Vagina (tissue), 2 donors: ENCODE results near the gene GPR173. TPM values are rescaled to one million over a fixed set of nuclear protein-coding genes. Genes with fewer than 3 reads are reported as not detected.

ENCODE experiments used
- DNase-seq, 2 donors: peaks; one replicate each; pipeline ENCODE4 v3.0.0-alpha.2; 2017; ENCODE audit errors: extremely low spot score in 2 of 2
- H3K27ac ChIP-seq: fragments of 200-600 bp; sonication (generic); one replicate; pipeline ENCODE4 v1.5.1; 2019
- H3K27me3 ChIP-seq: fragments of 200-600 bp; sonication (generic); one replicate; pipeline ENCODE4 v1.5.1; 2019
- H3K36me3 ChIP-seq, 2 donors: fragments of 200-600 bp; sonication (generic); one replicate each; pipeline ENCODE4 v1.5.1; 2017 to 2019
- H3K4me1 ChIP-seq: fragments of 200-600 bp; sonication (generic); one replicate; pipeline ENCODE4 v1.5.1; 2019
- H3K4me3 ChIP-seq, 2 donors: fragments of 200-600 bp; sonication (generic); 1 replicate in 1 of 2; 2 replicates in 1 of 2; pipeline ENCODE4 v1.5.1; 2016 to 2019
- H3K9me3 ChIP-seq: fragments of 200-600 bp; sonication (generic); one replicate; pipeline ENCODE4 v1.5.1; 2019
- POLR2A ChIP-seq, 2 donors: fragments of 450-650 bp; IDR thresholded peaks; one replicate each; pipeline ENCODE4 v1.6.1; 2017; ENCODE audit warnings: antibody characterized with exemption in 2 of 2, mild to moderate bottlenecking in 2 of 2, moderate library complexity in 2 of 2
- POLR2AphosphoS5 ChIP-seq, 2 donors: sonication (generic); formaldehyde crosslinking; IDR thresholded peaks; one replicate each; pipeline ENCODE4 v1.9.0; 2017; ENCODE audit warnings: antibody characterized with exemption in 2 of 2, mild to moderate bottlenecking in 2 of 2, low read depth in 1 of 2; ENCODE audit not compliant: insufficient read depth in 1 of 2
- intact Hi-C: fragments of 100-400 bp; cut with DNase I; formaldehyde crosslinking; loops from one replicate; pipeline ENCODE4 v1.15.1; 2023
- total RNA-seq: library from RNA; depleted of rRNA; stranded (reverse); fragments of >200 nt; gene quantifications from one replicate; pipeline ENCODE4 v1.2.3, GENCODE V29; 2016
- TF ChIP-seq, protein P1 (sequence below), 3 experiments: fragments of 450-650 bp in 2 of 3; fragments of 200-600 bp in 1 of 3; sonication (generic) in 1 of 3; IDR thresholded peaks; one replicate each; pipeline ENCODE4 v1.5.1; 2017 to 2019; ENCODE audit warnings: antibody characterized with exemption in 3 of 3, mild to moderate bottlenecking in 2 of 3, moderate library complexity in 2 of 3

Gene GPR173
- total RNA-seq, 1 donor from 2014 or later = 2.2 TPM

DNA sequence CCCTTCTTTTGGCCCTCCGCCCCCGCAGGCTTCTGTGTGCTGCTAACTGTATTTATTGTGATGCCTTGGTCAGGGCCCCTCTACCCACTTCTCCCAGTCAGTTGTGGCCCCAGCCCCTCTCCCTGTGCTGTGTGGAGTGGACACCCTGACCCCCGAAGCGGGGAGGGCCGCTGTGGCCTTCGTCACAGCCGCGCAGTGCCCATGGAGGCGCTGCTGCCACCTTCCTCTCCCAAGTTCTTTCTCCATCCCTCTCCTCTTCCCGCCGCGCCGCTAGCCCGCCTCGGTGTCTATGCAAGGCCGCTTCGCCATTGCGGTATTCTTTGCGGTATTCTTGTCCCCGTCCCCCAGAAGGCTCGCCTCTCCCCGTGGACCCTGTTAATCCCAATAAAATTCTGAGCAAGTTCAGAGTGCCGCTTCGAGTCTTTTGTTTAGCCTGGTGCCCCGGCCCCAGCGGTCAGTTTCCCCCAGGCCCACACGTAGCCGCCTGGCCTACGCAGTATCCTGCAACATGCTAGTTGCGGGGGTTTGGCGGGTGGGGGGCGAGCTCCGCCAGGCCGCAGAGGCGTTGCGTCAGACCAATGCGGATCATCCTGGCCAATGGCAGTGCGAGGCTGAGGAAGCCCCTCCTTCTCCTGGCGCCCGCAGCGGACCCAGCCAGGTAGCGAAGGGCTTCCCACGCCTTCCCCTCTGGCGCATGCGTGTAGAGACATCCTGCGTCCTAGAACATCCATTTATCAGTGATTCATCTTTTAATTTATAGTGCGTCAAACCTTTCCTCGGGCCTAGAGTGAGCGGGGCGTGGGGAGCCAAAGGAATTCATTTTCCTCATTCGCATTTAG is 39.8 kb downstream of the GPR173 start:
- Histone ChIP-seq H3K9me3 (no peaks in the 10 kb centered on the region), H3K4me3 (peak overlapping the region; percentile 36 to 40), H3K27ac (peak overlapping the region; percentile 94), H3K4me1 (peaks cover 33% of the 10 kb centered on the region), H3K27me3 (no peaks in the 10 kb centered on the region), H3K36me3 (peaks cover 0 to 8% of the 10 kb centered on the region in 2 donors)
- TF ChIP-seq POLR2A (IDR thresholded peaks at IDR 0.05) (peak in 1 of 2 donors; percentile 10), POLR2AphosphoS5 (IDR thresholded peaks at IDR 0.05; ENCODE audit: insufficient read depth in 1 of 2, low read depth in 1 of 2) (peak; percentile 64 to 88)
- TF ChIP-seq, protein P1, sequence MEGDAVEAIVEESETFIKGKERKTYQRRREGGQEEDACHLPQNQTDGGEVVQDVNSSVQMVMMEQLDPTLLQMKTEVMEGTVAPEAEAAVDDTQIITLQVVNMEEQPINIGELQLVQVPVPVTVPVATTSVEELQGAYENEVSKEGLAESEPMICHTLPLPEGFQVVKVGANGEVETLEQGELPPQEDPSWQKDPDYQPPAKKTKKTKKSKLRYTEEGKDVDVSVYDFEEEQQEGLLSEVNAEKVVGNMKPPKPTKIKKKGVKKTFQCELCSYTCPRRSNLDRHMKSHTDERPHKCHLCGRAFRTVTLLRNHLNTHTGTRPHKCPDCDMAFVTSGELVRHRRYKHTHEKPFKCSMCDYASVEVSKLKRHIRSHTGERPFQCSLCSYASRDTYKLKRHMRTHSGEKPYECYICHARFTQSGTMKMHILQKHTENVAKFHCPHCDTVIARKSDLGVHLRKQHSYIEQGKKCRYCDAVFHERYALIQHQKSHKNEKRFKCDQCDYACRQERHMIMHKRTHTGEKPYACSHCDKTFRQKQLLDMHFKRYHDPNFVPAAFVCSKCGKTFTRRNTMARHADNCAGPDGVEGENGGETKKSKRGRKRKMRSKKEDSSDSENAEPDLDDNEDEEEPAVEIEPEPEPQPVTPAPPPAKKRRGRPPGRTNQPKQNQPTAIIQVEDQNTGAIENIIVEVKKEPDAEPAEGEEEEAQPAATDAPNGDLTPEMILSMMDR (IDR thresholded peaks at IDR 0.05) = no peak
- intact Hi-C loops = no loop called here
- no peak for DNase-seq

DNA sequence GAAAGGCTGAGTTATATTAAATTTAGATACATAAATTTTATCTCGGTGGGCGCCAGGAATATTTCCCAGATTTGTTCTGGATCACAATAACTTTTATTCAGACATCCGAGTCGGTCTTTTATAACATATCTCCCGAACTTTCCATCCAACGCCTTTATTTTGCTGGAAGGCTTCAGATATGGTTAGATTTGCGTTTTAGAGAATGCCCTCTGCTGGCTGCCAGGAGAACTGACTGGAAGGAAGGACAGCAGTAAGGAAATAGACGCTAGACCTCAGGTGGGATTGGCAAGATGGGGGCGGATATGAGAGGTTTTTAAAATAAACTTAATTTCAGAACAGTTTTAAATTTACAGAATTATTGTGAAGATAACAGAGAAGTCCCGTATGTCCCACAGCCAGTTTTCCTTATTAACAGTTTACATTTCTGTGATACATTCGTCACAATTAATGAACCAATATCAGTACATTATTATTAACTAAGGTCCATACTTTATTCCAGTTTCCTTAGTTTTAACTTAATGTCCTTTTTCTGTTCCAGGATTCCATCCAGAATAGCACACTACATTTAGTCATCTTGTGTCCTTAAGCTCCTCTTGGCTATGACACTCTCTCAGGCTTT is 40.7 kb downstream of the GPR173 start:
- Histone ChIP-seq H3K4me1 (peaks cover 23% of the 10 kb centered on the region), H3K27ac (peak overlapping the region; percentile 94), H3K9me3 (no peaks in the 10 kb centered on the region), H3K4me3 (peak overlapping the region; percentile 36 to 40), H3K36me3 (peaks cover 0 to 8% of the 10 kb centered on the region in 2 donors), H3K27me3 (no peaks in the 10 kb centered on the region)
- no peak for TF ChIP-seq POLR2AphosphoS5 (IDR thresholded peaks at IDR 0.05; ENCODE audit: insufficient read depth in 1 of 2, low read depth in 1 of 2)
- TF ChIP-seq, protein P1 (IDR thresholded peaks at IDR 0.05) = peak; percentile 53 to 72 (median 64)
- intact Hi-C loops = no loop called here
- peak in 1 of 2 donors; percentile 84 for DNase-seq

DNA sequence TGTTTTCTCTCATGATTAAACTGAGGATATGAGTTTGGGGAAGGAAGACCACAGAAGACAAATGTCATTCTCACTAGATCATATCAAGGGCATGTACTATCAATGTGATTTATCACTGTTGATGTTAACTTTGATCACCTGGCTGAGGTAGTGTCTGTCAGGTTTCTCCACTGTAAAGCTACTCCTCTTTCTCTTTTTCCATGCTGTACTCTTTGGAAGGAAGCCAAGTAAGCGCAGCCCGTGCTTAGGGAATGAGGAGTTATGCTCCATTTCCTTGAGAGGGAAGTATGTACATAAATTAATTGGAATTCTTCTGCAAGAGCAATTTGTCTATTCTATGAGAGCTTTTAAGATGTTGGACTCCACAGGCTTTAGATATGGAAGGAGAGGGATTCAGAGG is 41.3 kb downstream of the GPR173 start:
- no peak overlapping the region for H3K27ac ChIP-seq
- H3K36me3 ChIP-seq = peaks cover 0 to 2% of the 10 kb centered on the region in 2 donors
- TF ChIP-seq POLR2A (IDR thresholded peaks at IDR 0.05) (no peak), POLR2AphosphoS5 (IDR thresholded peaks at IDR 0.05; ENCODE audit: insufficient read depth in 1 of 2, low read depth in 1 of 2) (no peak)
- TF ChIP-seq, protein P1 (IDR thresholded peaks at IDR 0.05) = no peak
- no peaks in the 10 kb centered on the region for H3K9me3 ChIP-seq
- DNase-seq = no peak
- peaks cover 24% of the 10 kb centered on the region for H3K4me1 ChIP-seq
- no peaks in the 10 kb centered on the region for H3K27me3 ChIP-seq
- H3K4me3 ChIP-seq = no peak overlapping the region
- intact Hi-C loops = loop anchor here (5.0 kb wide), 1 partner anchor 93 kb away; no protein-coding TSS in a partner anchor

DNA sequence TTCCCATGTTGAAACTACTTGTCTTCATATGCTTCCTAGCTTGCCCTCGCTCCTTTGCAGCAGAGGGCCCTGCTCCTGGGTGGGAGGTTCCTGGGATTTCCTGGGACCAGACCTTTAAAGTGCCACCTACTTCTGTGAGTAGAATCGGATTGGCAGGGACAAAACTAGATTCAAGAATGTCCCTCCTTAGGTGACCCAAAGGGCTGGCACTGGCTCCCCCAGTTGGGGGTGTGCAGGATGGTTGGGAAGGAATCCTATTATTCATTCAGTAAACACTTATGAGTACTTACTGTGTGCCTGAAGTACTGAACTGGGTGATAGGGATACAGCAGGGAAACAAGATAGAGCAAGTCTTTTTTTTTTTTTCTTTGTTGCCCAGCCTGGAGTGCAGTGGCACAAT is 42.8 kb downstream of the GPR173 start:
- H3K27ac ChIP-seq = no peak overlapping the region
- intact Hi-C loops = loop anchor here (5.0 kb wide), 1 partner anchor 94 kb away; no protein-coding TSS in a partner anchor
- TF ChIP-seq, protein P1 (IDR thresholded peaks at IDR 0.05) = no peak
- TF ChIP-seq POLR2AphosphoS5 (IDR thresholded peaks at IDR 0.05; ENCODE audit: insufficient read depth in 1 of 2, low read depth in 1 of 2) (no peak), POLR2A (IDR thresholded peaks at IDR 0.05) (no peak)
- H3K4me1 ChIP-seq = peaks cover 24% of the 10 kb centered on the region
- no peaks in the 10 kb centered on the region for H3K27me3 ChIP-seq
- H3K9me3 ChIP-seq = no peaks in the 10 kb centered on the region
- no peaks in the 10 kb centered on the region for H3K36me3 ChIP-seq
- H3K4me3 ChIP-seq = no peak overlapping the region
- no peak for DNase-seq
